ENCODE data around the gene ASTL.
"Not testable (repeated sequence)": the region's sequence is repeated elsewhere in the genome, so short reads cannot be mapped to it uniquely, and the experiment has no call there.

Gene ASTL

GRCh38 chr2:96146153-96146880, 8.0 kb upstream of the ASTL start:
- DNase-seq (ENCODE audit: low read depth): peak; percentile 87

GRCh38 chr2:96145848-96146152, 7.5 kb upstream of the ASTL start:
- no peak for DNase-seq (ENCODE audit: low read depth)

- peak; percentile 82 for DNase-seq (ENCODE audit: low read depth)
These were observed 6.9 kb upstream of the ASTL start, which contains the start of gene DUSP2 for GRCh38 chr2:96145036-96145847. Gene DUSP2, minus strand, starts transcription at chr2:96145440. Its CDS starts 86 bp downstream, at chr2:96145354.

- DNase-seq (ENCODE audit: low read depth): peak; percentile 21
These were observed 6.3 kb upstream of the ASTL start for GRCh38 chr2:96144481-96145035.

DNA sequence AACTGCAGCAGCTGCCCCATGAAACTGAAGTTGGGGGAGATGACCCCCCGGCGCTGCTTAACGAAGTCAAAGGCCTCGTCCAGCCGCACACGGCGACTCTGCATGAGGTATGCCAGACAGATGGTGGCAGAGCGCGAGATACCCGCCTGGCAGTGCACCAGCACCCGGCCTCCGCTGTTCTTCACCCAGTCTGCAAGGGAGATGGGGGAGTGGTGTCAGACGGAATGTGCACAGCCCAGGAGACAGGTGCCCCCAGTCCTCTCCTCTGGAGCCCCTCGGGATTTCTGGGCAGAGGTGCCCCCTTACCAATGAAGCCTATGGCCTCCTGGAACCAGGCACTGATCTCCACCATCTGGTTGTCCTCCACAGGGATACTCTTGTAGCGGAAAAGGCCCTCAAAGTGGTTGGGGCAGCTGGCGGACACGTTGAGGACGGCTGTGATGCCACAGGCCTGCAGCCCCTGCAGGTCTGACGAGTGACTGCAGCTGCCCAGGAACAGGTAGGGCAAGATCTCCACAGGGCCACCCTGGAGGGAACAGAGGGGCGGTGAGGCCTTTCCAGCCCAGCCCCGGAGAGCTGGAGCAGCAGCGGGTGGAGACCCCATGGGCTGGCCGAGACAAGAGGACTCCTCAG, 5.7 kb upstream of the ASTL start:
- DNase-seq (ENCODE audit: low read depth): peak; percentile 32

- peak; percentile 30 for DNase-seq (ENCODE audit: low read depth)
These were observed 5.0 kb upstream of the ASTL start for GRCh38 chr2:96143231-96143847.

GRCh38 chr2:96142217-96143113, 4.2 kb upstream of the ASTL start:
- DNase-seq (ENCODE audit: low read depth): peak; percentile 71

GRCh38 chr2:96141624-96141967, 3.3 kb upstream of the ASTL start:
- not testable (repeated sequence) for DNase-seq (ENCODE audit: low read depth)

GRCh38 chr2:96140941-96141623, 2.8 kb upstream of the ASTL start:
- DNase-seq (ENCODE audit: low read depth): no peak

GRCh38 chr2:96139181-96139758, 968 bp upstream of the ASTL start:
- no peak for DNase-seq (ENCODE audit: low read depth)

DNA sequence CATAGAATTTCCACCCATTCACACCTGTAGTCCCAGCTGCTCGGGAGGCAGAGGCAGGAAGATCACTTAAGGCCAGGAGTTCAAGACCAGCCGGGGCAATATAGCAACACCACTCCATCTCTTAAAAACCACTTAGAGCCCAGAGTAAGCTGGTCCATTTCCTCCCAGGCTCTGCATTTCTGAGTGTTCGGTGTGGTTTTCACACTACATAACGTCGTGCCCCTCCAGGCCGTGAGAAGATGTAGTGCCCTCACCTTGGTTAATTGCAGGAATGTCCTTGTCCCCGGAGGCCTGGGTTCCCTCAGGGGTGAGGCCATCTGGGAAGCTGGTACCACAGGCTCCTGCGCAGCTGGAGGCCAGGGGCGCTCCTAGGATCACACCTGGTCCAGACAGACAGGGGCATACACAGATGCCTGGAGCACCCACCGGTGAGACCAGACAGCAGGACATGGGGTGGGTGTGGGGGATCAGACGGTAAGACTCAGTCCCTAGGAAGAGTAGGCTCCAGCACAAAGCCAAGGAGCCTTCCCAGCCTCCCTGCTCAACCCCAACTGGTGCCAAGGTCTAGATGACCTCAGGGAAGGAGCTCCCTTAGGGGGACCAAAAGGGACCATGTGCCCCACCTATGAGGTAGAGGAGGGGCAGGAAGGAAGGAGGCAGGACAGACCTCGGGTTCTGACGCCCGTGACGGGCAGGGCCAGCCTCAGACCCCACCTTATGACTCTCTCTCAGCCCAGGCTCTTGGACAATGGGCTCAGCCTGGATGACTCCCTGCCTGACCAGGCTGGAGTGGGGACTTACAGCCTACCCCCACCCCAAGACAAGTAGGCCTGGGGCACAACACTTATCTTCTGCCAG, 752 bp downstream of the ASTL start:
- DNase-seq (ENCODE audit: low read depth): no peak

DNA sequence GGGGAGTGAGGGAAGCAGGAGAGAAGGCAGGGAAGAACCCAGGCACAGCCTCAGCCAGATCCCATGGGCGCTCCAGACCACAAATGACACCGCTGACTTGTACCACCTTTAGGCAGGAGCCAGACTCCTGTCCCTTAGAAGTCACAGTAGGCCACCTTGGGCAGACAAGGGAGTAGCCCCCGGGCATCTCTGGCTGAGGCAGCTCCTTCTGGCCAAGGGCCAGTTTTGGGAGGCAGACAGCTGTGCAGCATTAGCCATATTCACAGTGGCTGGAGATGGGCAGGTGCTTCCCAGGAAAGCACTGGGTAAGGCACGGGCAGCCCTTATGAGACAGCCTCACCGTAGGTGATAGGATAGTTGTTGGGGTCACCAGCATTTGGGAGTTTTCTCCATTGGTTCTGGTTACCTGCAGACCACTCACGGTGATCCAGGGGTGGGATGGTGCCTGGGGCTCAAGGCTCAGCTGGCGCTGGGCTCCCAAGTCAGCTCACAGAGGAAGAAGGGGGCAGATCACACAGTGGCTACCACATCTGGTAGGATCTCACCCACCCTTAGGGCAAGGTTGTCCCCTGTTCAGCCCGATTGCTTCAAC, 2.1 kb downstream of the ASTL start:
- no peak for DNase-seq (ENCODE audit: low read depth)

DNA sequence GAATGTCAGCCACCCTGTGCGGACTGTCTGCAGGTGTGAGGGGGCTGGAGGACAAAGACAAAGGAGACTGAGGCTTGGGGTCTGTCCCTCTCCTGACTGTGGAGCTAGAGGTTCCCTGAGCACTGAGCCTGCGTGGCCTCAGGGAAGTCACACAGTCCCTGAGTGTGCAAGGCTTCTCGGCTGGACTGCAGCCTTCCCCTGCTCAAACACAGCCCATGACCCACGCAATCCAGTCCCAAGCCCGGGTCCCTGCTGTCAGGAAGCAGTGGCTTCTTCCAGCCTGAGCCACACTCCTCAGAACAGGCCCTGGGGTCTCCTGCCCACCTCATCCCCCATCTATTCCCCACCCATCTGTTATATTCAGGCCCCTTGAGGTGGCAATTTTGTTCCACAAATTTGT, 2.7 kb downstream of the ASTL start:
- no peak for DNase-seq (ENCODE audit: low read depth)

DNA sequence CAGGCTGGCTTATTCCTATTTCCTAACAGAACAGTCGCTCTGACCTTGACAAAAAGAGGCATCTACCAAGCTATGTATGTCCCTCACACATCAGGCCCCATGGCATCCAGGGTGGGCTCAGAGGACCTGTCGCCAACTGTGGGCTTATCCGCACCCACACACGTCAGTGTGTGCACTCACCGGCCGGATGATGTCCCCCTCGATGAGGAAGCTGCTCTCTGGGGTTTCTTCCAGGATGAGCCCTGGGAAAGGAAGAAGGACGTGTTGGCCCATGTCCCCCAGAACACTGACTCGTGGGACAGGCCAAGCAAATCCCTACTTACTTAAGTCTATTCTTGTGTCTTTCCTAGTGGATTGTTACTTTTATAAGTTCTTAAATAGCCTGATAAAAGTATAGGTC, 3.1 kb downstream of the ASTL start:
- DNase-seq (ENCODE audit: low read depth): no peak

- DNase-seq (ENCODE audit: low read depth): no peak
These were observed 3.9 kb downstream of the ASTL start for GRCh38 chr2:96134421-96134820.

GRCh38 chr2:96131813-96132745, 6.2 kb downstream of the ASTL start:
- DNase-seq (ENCODE audit: low read depth): no peak

- DNase-seq (ENCODE audit: low read depth): no peak
These were observed 7.0 kb downstream of the ASTL start for GRCh38 chr2:96131152-96131812.
